GM12891 (cell line): ENCODE measurements around the gene NBL1.

ENCODE experiments used
- DNase-seq: peaks from one replicate; pipeline ENCODE4 v3.0.0; 2011; ENCODE audit warnings: low spot score; ENCODE audit not compliant: insufficient read length
- FAIRE-seq: peaks from 2 replicates; lab custom pipeline; 2011; peaks lifted over from hg19 to GRCh38; lab: Jason Lieb, UNC
- PAX5 ChIP-seq: IDR thresholded peaks from 2 replicates; pipeline ENCODE4 v1.6.1; 2011; ENCODE audit warnings: low read length, moderate library complexity, mild to moderate bottlenecking; ENCODE audit not compliant: insufficient read depth, severe bottlenecking
- POLR2A ChIP-seq: IDR thresholded peaks from 2 replicates; pipeline ENCODE4 v1.6.1; 2011; ENCODE audit warnings: low read depth, low read length, control low read depth
- POLR2AphosphoS5 ChIP-seq: IDR thresholded peaks from 2 replicates; pipeline ENCODE4 v1.6.1; 2011; ENCODE audit warnings: low read depth, low read length, control low read depth
- POU2F2 ChIP-seq: IDR thresholded peaks from 2 replicates; pipeline ENCODE4 v1.6.1; 2011; ENCODE audit warnings: low read depth, mild to moderate bottlenecking, control low read depth, low read length, moderate library complexity
- SPI1 ChIP-seq: IDR thresholded peaks from 2 replicates; pipeline ENCODE4 v1.6.1; 2011; ENCODE audit warnings: low read depth, low read length, control low read depth
- TAF1 ChIP-seq: IDR thresholded peaks from 2 replicates; pipeline ENCODE4 v1.6.1; 2011; ENCODE audit warnings: low read depth, low read length, control low read depth

Gene NBL1

DNA sequence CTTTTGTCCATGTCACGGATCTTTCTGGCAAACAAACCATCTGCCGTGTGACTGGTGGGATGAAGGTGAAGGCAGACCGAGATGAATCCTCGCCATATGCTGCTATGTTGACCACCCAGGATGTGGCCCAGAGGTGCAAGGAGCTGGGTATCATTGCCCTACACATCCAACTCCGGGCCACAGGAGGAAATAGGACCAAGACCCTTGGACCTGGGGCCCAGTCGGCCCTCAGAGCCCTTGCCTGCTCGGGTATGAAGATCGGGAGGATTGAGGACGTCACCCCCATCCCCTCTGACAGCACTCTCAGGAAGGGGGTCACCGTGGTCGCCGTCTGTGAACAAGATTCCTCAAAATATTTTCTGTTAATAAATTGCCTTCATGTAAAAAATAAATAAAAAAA is 35.9 kb upstream of the NBL1 start:
- FAIRE-seq, result no peak
- TF ChIP-seq POU2F2 (no peak), POLR2A (no peak), PAX5 (no peak), TAF1 (no peak), POLR2AphosphoS5 (no peak), SPI1 (no peak)

GRCh38 chr1:19610282-19610981 is 33.7 kb upstream of the NBL1 start:
- TF ChIP-seq POLR2A (no peak), TAF1 (no peak), SPI1 (no peak), POLR2AphosphoS5 (no peak), PAX5 (no peak), POU2F2 (no peak)
- no peak for FAIRE-seq
- no peak for DNase-seq

More for the DNA sequence above, 35.9 kb upstream of the NBL1 start:
- DNase-seq, result no peak

DNA sequence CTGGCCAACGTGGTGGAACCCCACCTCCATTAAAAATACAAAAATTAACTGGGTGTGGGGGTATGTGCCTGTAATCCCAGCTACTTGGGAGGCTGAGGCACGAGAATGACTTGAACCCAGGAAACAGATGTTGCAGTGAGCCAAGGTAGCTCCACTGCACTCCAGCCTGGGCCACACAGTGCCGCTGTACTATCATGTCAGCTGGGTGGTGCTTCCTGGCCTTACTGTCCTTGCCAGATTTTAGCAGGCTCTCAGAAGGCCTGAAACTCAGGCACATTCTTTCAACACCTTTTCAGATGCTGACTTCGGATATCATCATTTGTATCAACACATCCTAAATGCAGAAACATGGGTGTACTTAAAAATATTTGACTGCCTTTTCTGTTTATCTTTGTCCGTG is 31.6 kb upstream of the NBL1 start:
- DNase-seq (no peak), FAIRE-seq (no peak)
- TF ChIP-seq SPI1 (no peak), POLR2A (no peak), POLR2AphosphoS5 (no peak)

- DNase-seq, result no peak
- TF ChIP-seq POLR2A (no peak), TAF1 (no peak), POU2F2 (no peak), SPI1 (no peak), PAX5 (no peak), POLR2AphosphoS5 (no peak)
- FAIRE-seq, result no peak
Observed at GRCh38 chr1:19613171-19613703, 30.9 kb upstream of the NBL1 start.

DNA sequence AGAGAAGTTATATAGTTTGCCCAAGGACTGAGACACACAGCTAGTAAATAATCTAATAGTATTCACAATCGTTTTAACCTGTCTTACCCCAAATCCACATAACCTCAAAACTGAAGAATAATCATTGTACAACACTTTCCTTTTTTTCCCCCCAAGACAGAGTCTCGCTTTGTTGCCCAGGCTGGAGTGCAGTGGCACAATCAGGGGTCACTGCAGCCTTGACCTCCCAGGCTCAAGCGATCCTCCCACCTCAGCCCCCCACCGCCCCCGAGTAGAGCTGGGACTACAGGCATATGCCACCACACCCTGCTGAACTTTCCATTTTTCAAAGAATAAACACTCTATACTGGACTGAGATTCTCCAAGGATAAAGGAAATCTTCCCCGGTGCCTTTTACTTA is 28.7 kb upstream of the NBL1 start:
- FAIRE-seq, result no peak
- no peak for TF ChIP-seq POU2F2
- no peak for TF ChIP-seq TAF1
- no peak for DNase-seq

DNA sequence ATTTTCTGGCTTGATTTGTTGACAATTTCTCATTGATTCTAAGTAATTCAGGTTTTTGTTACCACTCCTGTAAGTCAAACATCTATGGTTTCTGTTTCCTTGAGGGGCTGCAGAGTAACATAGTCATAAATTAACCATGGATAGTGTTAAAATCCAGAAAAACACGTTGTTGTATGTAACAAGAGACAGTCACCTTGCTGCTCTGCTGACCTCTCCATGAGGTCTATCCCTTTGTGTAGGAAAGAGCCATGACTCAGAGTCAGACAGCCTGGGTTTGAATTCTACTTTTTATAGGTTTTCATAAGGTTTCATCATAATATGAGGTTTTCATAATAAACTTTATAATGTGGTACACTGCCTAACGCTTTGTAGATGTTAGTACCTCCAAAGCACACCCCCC is 27.6 kb upstream of the NBL1 start:
- FAIRE-seq (no peak), DNase-seq (no peak)
- TF ChIP-seq POLR2AphosphoS5 (no peak), SPI1 (no peak), TAF1 (no peak), POU2F2 (no peak), POLR2A (no peak), PAX5 (no peak)

DNA sequence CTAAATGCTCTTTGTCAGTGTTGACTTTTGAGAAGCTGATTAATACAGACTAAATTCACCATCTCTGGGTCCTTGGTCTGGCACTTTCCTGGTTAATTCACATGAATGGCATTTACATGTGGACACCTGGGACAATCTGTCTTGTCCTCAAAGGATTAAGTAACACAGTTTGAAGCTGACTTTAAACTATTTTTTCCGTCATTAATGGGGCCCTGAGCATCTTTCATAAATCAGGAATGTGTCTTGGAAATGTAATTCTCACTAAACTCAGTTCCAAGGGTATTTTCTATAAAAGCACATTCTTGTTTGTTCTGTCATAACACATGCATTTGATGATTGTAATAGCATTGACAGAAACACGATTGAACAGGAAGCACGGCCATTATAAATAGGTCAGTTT is 26.7 kb upstream of the NBL1 start:
- FAIRE-seq (no peak), DNase-seq (no peak)
- TF ChIP-seq POLR2AphosphoS5 (no peak), POLR2A (no peak), TAF1 (no peak), PAX5 (no peak), POU2F2 (no peak)

DNA sequence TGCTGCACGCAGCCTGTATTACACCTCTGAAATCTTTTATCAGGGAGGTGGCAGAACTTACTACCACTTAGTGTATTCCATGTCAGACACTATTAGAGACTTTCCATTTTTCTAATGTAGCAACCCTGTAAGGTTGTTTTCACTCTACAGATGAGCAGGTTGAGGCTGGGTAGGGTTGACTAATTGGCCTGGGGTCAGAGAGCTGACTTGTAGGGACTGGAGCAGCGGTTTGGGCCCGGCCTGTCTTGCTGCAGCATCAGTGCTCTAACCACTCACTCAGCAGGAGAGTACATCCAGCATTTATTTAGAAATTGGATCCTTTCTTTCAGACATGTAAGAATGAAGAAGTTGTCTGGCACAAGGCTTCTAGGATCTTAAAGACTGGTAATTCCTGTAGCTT is 25.7 kb upstream of the NBL1 start:
- no peak for TF ChIP-seq POLR2AphosphoS5
- TF ChIP-seq POLR2A, result no peak
- no peak for TF ChIP-seq SPI1
- TF ChIP-seq PAX5, result no peak
- no peak for TF ChIP-seq TAF1
- TF ChIP-seq POU2F2, result no peak
- FAIRE-seq, result no peak
- DNase-seq, result no peak

- no peak for DNase-seq
- TF ChIP-seq PAX5 (no peak), POU2F2 (no peak), POLR2AphosphoS5 (no peak), TAF1 (no peak), POLR2A (no peak), SPI1 (no peak)
- no peak for FAIRE-seq
Observed at GRCh38 chr1:19619697-19620384, 24.3 kb upstream of the NBL1 start.
